BLaER1 (cell line): ENCODE data around the gene SAE1.
A peak's percentile ranks its signal among the peaks of the same experiment; 100 is the strongest.

ENCODE experiments used
- H3K27ac ChIP-seq: shearing (Covaris generic); formaldehyde crosslinking; 2 replicates; pipeline ENCODE4 v1.8.1; 2022
- H3K27me3 ChIP-seq: shearing (Covaris generic); formaldehyde crosslinking; 2 replicates; pipeline ENCODE4 v1.8.1; 2022
- H3K36me3 ChIP-seq: shearing (Covaris generic); formaldehyde crosslinking; 2 replicates; pipeline ENCODE4 v1.8.1; 2022
- H3K4me1 ChIP-seq: shearing (Covaris generic); formaldehyde crosslinking; 2 replicates; pipeline ENCODE4 v1.8.1; 2022
- H3K4me2 ChIP-seq: shearing (Covaris generic); formaldehyde crosslinking; 2 replicates; pipeline ENCODE4 v1.8.1; 2022
- H3K4me3 ChIP-seq: shearing (Covaris generic); formaldehyde crosslinking; 2 replicates; pipeline ENCODE4 v1.8.1; 2022
- H3K9ac ChIP-seq: shearing (Covaris generic); formaldehyde crosslinking; 2 replicates; pipeline ENCODE4 v1.8.1; 2022
- H3K9me3 ChIP-seq: shearing (Covaris generic); formaldehyde crosslinking; 2 replicates; pipeline ENCODE4 v1.8.1; 2022
- H4K20me1 ChIP-seq: shearing (Covaris generic); formaldehyde crosslinking; 2 replicates; pipeline ENCODE4 v1.8.1; 2022
- Cebpa-rat ChIP-seq: shearing (Covaris generic); IDR thresholded peaks from 2 replicates; pipeline ENCODE4 v1.8.1; 2022

SAE1 gene

DNA sequence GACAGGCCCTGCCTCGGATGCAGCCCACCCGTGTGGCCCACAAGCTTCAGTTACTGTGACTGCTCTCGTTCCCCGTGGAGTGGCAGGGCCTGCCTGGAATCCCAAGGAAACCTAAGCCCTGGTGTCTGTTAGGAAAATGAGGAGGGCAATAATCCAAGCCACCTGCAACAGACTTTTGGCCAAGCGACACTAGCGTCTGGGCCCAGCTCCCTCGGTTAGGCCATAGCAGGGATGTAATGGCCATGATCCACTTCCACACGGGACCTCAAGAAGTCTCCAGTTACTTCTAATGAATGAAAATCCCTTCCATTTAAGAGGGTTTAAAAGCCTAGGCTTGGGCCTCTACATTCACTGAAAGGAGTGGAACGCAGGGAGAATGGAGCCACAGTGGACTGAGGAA, 26.0 kb upstream of the SAE1 start:
- Histone ChIP-seq H3K4me3 (no peak overlapping the region), H4K20me1 (peaks cover 55% of the 10 kb centered on the region), H3K9me3 (no peaks in the 10 kb centered on the region), H3K27me3 (no peaks in the 10 kb centered on the region), H3K27ac (no peak overlapping the region), H3K4me1 (peaks cover 66% of the 10 kb centered on the region), H3K36me3 (peaks cover 55% of the 10 kb centered on the region), H3K9ac (no peak overlapping the region), H3K4me2 (no peak overlapping the region)
- no peak for TF ChIP-seq Cebpa-rat

GRCh38 chr19:47105874-47106273, 24.8 kb upstream of the SAE1 start:
- Histone ChIP-seq H3K4me2 (peak overlapping the region; percentile 88), H3K9ac (no peak overlapping the region), H3K27ac (no peak overlapping the region)

DNA sequence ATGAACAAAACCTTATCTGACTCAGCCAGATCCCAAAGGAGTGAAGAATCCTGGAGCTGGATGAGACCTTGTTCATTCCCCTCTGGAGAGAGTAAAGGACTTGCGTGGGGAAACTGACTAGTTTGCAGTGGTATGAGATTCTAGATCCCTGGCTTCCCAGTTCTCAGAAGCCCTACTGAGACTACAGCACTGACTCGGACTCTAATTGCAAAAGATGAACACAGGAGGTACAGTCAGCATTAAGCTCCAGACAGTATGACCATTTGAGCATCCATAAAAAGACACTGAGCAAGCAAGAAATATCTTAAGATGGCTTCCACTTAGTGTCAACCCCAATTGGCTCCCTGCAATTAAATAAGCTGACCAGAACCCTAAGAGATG, 23.8 kb upstream of the SAE1 start:
- H3K4me2 ChIP-seq: peak overlapping the region; percentile 88
- no peak for TF ChIP-seq Cebpa-rat
- peak overlapping the region; percentile 99 for H3K9ac ChIP-seq
- H3K27me3 ChIP-seq: no peaks in the 10 kb centered on the region
- H3K4me3 ChIP-seq: no peak overlapping the region
- peak overlapping the region; percentile 100 for H3K27ac ChIP-seq
- peaks cover 34% of the 10 kb centered on the region for H4K20me1 ChIP-seq
- H3K9me3 ChIP-seq: no peaks in the 10 kb centered on the region
- peaks cover 57% of the 10 kb centered on the region for H3K4me1 ChIP-seq
- peaks cover 40% of the 10 kb centered on the region for H3K36me3 ChIP-seq

More at GRCh38 chr19:47105874-47106273, 24.8 kb upstream of the SAE1 start:
- H3K9me3 ChIP-seq: no peaks in the 10 kb centered on the region
- no peaks in the 10 kb centered on the region for H3K27me3 ChIP-seq
- H3K4me1 ChIP-seq: peaks cover 58% of the 10 kb centered on the region
- H3K36me3 ChIP-seq: peaks cover 43% of the 10 kb centered on the region
- no peak overlapping the region for H3K4me3 ChIP-seq
- no peak for TF ChIP-seq Cebpa-rat
- peaks cover 43% of the 10 kb centered on the region for H4K20me1 ChIP-seq

DNA sequence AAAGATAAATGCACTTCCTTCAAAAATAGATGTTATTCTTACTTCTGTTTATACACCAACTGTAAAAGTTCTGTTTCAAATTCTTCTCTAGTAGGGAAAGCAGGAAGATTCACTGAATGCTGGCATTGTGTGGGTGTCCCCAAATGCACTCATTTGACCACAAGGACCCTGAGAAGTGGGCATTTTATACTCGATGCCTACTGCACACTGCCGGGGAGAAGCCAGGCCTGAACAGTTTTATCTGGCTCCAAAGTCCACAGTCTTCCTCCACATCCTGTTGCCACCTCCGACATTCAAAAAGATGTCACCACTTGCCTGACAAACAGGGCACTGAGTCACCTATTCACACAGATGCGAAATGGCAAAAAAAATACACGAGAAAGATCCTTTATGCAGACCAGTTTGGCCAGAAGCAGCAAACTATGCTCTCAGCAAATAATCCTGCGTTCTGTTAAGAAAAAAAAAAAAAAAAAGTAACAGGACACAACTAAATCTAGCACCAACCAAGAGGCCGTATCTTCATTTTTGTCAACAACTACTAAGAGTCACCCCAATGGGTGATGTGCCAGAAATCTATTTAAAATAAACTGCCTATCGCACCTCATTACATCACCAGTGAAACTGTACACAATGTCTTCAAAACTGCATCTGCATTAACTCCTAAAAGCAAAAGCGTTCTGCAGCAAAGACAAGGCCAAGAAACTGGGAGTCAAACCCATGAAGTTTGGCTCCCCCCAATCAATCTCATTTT, 23.3 kb upstream of the SAE1 start:
- peaks cover 40% of the 10 kb centered on the region for H3K36me3 ChIP-seq

DNA sequence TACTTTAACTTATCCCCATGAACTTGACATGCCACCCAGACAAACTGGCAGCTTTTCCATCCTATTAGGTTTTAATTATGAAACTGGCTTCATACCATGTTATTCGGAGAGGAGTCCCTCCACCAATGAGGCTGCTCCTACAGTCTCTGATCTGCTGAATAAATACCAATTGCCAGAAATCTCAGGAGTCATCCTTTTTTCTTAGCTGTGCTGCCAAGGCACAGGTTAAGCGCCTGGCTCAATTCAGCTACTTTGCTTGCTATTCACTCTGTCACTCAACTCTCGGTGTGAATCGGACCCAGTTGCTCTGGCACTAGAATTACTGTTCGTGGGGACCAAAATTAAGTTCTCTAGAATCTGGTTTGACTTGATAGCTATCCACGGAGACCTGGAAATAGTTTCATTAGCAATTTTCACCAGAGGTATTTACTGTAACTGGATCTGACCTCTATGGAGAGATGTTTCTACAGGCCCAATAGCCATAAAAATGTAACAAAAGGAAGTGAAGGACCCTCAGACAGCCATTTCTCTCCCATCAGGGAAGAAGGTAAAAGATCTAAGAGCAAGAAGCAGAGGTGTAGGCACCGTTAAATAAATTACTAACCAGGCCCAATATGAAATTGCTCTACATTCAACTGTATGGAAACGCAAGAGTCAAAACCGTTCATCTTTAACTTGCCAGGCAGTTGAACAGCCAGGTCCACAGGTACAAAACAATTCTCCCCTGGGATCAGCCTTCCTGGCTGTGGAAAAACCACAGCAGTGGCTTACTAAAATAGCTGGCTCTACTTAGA, 22.5 kb upstream of the SAE1 start:
- H4K20me1 ChIP-seq: peaks cover 21% of the 10 kb centered on the region; the same call in 1 of the 2 replicates
- peaks cover 50% of the 10 kb centered on the region for H3K4me1 ChIP-seq
- H3K4me3 ChIP-seq: peak overlapping the region; percentile 86; the same call in 1 of the 2 replicates
- peak overlapping the region; percentile 100 for H3K27ac ChIP-seq
- no peak for TF ChIP-seq Cebpa-rat
- peak overlapping the region; percentile 99 for H3K9ac ChIP-seq
- no peaks in the 10 kb centered on the region for H3K27me3 ChIP-seq
- H3K36me3 ChIP-seq: peaks cover 40% of the 10 kb centered on the region
- no peaks in the 10 kb centered on the region for H3K9me3 ChIP-seq
- H3K4me2 ChIP-seq: peak overlapping the region; percentile 88

More for the DNA sequence above, 23.3 kb upstream of the SAE1 start:
- Histone ChIP-seq H3K4me2 (peak overlapping the region; percentile 88), H3K27ac (peak overlapping the region; percentile 100), H3K9ac (peak overlapping the region; percentile 99), H3K4me3 (no peak overlapping the region), H4K20me1 (peaks cover 28% of the 10 kb centered on the region), H3K4me1 (peaks cover 52% of the 10 kb centered on the region), H3K9me3 (no peaks in the 10 kb centered on the region), H3K27me3 (no peaks in the 10 kb centered on the region)
- no peak for TF ChIP-seq Cebpa-rat

DNA sequence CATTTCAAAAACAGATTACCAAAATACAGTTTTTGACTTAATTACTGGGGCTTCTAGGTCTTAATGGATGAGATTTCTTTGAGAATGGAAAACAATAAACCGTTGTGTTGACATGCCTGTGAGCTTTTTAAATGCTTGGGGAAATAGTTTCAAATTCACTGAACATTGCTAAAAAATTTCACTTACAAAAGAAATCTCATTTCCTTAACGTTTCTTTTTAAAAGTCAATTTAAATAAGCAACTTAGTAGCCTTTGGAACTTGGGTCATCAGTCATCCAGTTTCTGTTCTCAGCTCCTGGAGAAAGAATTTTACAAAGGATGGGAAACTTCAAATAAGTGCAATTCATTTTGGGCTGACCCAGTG, 21.5 kb upstream of the SAE1 start:
- H3K4me1 ChIP-seq: peaks cover 51% of the 10 kb centered on the region
- H3K9ac ChIP-seq: peak overlapping the region; percentile 99
- peak overlapping the region; percentile 100 for H3K27ac ChIP-seq
- H4K20me1 ChIP-seq: peaks cover 12% of the 10 kb centered on the region; the same call in 1 of the 2 replicates
- H3K36me3 ChIP-seq: peaks cover 31% of the 10 kb centered on the region
- H3K27me3 ChIP-seq: no peaks in the 10 kb centered on the region
- no peaks in the 10 kb centered on the region for H3K9me3 ChIP-seq
- H3K4me2 ChIP-seq: peak overlapping the region; percentile 88
- peak overlapping the region; percentile 86 for H3K4me3 ChIP-seq
- no peak for TF ChIP-seq Cebpa-rat

DNA sequence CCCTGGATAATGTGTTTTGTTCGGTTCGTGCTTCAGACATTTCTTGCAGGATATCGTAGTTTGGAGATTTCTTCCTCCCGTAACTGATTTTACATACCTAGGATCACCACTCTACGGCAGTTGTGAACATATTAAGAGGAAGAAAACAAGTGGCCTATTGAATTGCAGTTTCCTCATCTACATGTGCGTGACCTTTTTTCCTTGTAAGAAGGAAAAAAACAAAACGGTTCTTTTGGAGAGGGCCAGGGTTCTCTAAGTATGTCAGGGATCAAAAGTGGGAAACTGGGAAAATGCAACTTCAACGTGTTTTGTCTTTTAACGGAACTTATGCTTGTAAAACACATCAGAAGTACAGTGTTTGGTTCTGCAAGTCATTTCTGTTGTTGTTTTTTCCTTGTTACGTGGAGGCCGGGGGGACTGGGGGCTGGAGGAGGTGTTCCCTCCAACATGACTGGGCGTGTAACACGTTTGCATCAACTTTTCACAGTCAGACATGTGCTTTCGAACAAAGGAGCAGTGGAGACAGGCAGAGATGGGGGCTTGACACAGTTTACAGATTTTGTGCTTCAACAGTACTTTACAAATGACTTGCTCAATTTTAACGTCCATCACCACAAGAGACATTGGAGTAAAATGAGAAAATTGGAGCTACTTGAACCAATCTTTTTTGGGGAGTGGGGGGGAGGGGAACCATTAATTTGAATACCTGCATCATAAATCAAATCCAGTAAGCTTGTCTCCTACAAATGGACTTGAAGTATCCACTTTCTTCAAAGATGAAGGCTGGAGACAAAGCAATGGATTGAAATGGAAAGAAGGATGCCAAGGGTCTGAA, 20.9 kb upstream of the SAE1 start:
- H3K9ac ChIP-seq: peak overlapping the region; percentile 99
- H3K4me2 ChIP-seq: peak overlapping the region; percentile 88
- no peaks in the 10 kb centered on the region for H3K27me3 ChIP-seq
- peaks cover 6% of the 10 kb centered on the region; the same call in 1 of the 2 replicates for H4K20me1 ChIP-seq
- H3K36me3 ChIP-seq: peaks cover 25% of the 10 kb centered on the region
- TF ChIP-seq Cebpa-rat: no peak
- peak overlapping the region; percentile 100 for H3K27ac ChIP-seq
- H3K4me1 ChIP-seq: peaks cover 55% of the 10 kb centered on the region
- no peaks in the 10 kb centered on the region for H3K9me3 ChIP-seq
- H3K4me3 ChIP-seq: peak overlapping the region; percentile 86

DNA sequence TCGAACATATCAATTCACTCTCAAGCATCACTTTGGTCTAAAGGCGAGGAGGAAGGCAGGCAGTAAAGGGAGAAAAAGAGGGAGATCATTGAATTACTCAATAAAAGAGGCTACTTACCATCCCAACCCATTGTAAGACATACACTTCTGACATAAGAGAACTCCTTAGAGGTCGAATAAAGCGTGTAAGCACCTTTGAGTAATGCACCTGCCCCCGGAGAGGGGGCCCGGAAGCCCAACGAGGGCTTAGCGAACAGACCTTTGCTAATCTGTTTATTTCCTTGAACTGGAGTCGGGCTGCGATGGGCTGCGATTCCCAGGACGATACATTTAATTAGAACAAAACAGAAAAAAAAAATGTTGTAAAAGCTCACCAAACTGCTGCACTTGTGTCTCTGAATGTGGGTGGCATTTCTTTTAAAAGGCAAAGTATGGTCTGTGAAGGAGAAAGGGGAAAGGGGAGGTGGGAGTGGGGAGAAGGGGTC, 20.1 kb upstream of the SAE1 start:
- Histone ChIP-seq H3K27me3 (no peaks in the 10 kb centered on the region), H3K27ac (peak overlapping the region; percentile 100), H3K4me3 (peak overlapping the region; percentile 86), H4K20me1 (no peaks in the 10 kb centered on the region), H3K4me1 (peaks cover 61% of the 10 kb centered on the region), H3K9me3 (no peaks in the 10 kb centered on the region), H3K36me3 (peaks cover 17% of the 10 kb centered on the region), H3K4me2 (peak overlapping the region; percentile 88), H3K9ac (peak overlapping the region; percentile 99)
- TF ChIP-seq Cebpa-rat: no peak

GRCh38 chr19:47111006-47111621, 19.5 kb upstream of the SAE1 start:
- Histone ChIP-seq H3K4me3 (peak overlapping the region; percentile 86), H3K9me3 (no peaks in the 10 kb centered on the region), H3K27ac (peak overlapping the region; percentile 100), H4K20me1 (no peaks in the 10 kb centered on the region), H3K4me2 (peak overlapping the region; percentile 88), H3K27me3 (no peaks in the 10 kb centered on the region), H3K4me1 (peaks cover 61% of the 10 kb centered on the region), H3K9ac (peak overlapping the region; percentile 99), H3K36me3 (peaks cover 11% of the 10 kb centered on the region)
- TF ChIP-seq Cebpa-rat: no peak
